AG04450 (cell line): ENCODE measurements around the gene HOMER3. TPM values are rescaled to one million over a fixed set of nuclear protein-coding genes. Genes with fewer than 3 reads are reported as not detected.
"Not testable (repeated sequence)": the region's sequence is repeated elsewhere in the genome, so short reads cannot be mapped to it uniquely, and the experiment has no call there.

Experiments
- CTCF ChIA-PET: fragments of 300-600, 350-600 bp; formaldehyde crosslinking; extraction: SDS; loops from one replicate; lab custom pipeline; 2022; ENCODE audit warnings: antibody characterized with exemption, inconsistent platforms; lab: Charles Lee
- POLR2A ChIA-PET: fragments of 350-600 bp; formaldehyde crosslinking; extraction: SDS; loops from one replicate; lab custom pipeline; 2021; ENCODE audit warnings: antibody characterized with exemption, inconsistent platforms; lab: Yijun Ruan, JAX
- DNase-seq: peaks from one replicate; pipeline ENCODE4 v3.0.0-alpha.2; 2011; ENCODE audit warnings: low read depth, low spot score
- H3K27ac ChIP-seq: one replicate; pipeline ENCODE4 v1.5.1; 2012; ENCODE audit warnings: low read depth, low read length, control low read depth
- H3K27me3 ChIP-seq: one replicate; pipeline ENCODE4 v1.6.0; 2012; ENCODE audit warnings: low read length; ENCODE audit not compliant: control insufficient read depth, insufficient read depth
- H3K4me3 ChIP-seq: 2 replicates; pipeline ENCODE4 v1.5.1; 2011; ENCODE audit warnings: mild to moderate bottlenecking, low read depth, low read length, control low read depth
- H3K9me3 ChIP-seq: 2 replicates; pipeline ENCODE4 v1.5.1; 2012; ENCODE audit warnings: low read length; ENCODE audit not compliant: control insufficient read depth, insufficient read depth
- polyA plus RNA-seq: library from polyadenylated mRNA; depleted of rRNA; stranded (reverse); fragments of >200 nt; gene quantifications from 2 replicates; pipeline ENCODE4 v1.2.3, GENCODE V29; 2011
- TF ChIP-seq, protein P1 (sequence below): IDR thresholded peaks from 2 replicates; pipeline ENCODE4 v1.5.1; 2011; ENCODE audit warnings: low read depth, low read length, control low read depth, inconsistent platforms

Gene HOMER3
- polyA plus RNA-seq, 1 experiment: 29.0 TPM

DNA sequence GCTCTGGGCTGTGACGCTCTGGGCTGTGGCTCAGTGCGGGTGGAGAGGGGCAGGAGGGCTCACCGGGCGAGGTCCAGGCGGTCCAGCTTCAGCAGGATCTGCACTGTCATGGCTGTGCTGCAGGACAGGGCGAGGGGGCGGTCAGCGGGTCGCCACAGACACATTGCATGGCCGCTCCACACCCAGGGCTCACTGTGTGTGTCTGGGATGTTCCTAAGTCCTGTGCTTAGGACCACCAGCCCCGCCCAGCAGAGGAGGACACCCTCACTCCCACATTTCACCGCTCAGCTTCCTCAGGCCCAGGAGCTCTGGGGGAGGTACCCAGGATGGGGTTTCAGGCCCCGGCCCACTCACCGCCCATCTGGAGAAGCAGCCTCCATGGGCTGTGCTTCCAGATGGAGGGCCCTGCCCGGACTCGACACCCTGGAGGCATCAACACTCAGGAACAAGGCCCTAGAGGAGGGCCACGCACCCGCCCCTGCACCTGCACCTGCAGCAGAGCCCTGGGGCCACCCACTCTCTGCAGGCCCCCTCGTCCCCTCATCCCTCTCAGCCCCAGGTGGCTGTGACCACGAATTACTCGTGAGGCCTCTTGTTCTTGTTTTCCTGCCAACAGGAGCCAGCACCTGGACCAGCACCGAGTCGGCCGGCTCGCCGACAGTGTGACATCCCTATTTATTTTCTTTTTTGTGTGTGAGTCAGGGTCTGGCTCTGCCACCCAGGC is 35.3 kb downstream of the HOMER3 start:
- peaks cover 3% of the 10 kb centered on the region; the same call in 1 of the 2 replicates for H3K9me3 ChIP-seq
- H3K4me3 ChIP-seq: no peak overlapping the region
- ChIA-PET CTCF (no interaction called here), POLR2A (interaction anchor here (0.6 to 0.9 kb wide), 2 partner anchors 14 to 111 kb away, joined by 3 read pairs; partner anchors contain the start of genes COPE and DDX49)
- H3K27me3 ChIP-seq: no peaks in the 10 kb centered on the region
- H3K27ac ChIP-seq: no peak overlapping the region
- no peak for DNase-seq
- TF ChIP-seq, protein P1, sequence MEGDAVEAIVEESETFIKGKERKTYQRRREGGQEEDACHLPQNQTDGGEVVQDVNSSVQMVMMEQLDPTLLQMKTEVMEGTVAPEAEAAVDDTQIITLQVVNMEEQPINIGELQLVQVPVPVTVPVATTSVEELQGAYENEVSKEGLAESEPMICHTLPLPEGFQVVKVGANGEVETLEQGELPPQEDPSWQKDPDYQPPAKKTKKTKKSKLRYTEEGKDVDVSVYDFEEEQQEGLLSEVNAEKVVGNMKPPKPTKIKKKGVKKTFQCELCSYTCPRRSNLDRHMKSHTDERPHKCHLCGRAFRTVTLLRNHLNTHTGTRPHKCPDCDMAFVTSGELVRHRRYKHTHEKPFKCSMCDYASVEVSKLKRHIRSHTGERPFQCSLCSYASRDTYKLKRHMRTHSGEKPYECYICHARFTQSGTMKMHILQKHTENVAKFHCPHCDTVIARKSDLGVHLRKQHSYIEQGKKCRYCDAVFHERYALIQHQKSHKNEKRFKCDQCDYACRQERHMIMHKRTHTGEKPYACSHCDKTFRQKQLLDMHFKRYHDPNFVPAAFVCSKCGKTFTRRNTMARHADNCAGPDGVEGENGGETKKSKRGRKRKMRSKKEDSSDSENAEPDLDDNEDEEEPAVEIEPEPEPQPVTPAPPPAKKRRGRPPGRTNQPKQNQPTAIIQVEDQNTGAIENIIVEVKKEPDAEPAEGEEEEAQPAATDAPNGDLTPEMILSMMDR: no peak

DNA sequence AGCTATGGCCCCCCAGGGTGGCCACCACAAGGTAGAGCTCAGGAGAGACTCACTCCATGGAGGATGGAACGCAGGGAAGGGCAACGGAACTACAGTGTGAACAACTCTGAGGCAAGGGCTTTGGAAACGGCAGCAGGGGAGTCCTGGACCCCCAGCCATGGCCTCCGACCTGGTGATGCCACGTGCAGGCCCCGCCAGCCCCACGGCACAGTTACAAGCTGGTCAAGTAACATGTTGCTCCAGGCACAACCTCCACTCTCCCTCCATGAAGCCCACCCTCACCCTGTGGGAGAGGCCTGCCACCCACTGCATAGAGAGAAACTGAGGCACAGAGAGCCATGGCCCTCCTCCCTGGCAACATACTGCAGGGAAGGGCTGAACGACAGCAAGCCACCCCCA is 36.0 kb downstream of the HOMER3 start:
- H3K9me3 ChIP-seq: peaks cover 3% of the 10 kb centered on the region; the same call in 1 of the 2 replicates
- H3K27ac ChIP-seq: no peak overlapping the region
- TF ChIP-seq, protein P1: no peak
- ChIA-PET CTCF (no interaction called here), POLR2A (interaction anchor here (0.6 kb wide), 1 partner anchor 110 kb away, joined by 3 read pairs; no protein-coding TSS in a partner anchor)
- DNase-seq: no peak
- H3K27me3 ChIP-seq: no peaks in the 10 kb centered on the region
- H3K4me3 ChIP-seq: no peak overlapping the region

DNA sequence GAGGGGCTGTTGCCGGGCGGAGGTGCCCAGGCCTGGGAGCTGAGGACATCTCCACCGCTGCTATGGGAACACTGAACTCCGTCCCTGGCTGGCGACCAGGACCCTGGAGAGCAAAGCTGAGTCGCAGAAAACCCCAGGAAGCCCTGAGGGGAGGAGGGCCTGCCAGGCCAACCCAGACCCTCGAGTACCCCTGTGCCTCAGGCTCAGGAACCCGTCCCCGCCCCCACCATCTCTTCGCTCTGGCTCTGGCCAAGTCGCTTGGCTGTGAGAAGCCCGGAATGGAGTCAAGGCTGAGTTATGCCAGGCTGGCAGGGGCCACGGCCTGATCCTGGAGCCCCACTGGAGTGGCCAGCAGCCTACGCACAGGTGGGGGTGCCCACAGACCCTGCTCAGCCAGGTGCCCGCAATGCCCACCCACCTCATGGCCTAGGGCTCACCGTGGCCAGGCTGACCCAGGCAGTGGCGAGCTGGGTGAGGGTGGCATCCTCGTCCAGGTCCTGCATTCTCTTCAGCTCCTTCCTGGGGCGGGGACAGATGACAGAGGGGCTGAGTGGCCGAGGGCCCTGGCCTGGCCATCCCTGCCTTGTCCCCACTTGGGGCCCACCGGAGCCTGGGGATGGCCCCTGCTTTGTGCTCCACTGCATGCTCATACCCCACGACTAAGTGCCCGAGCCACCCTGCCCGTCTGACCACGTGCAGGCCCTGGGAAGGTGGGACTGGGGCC is 36.5 kb downstream of the HOMER3 start:
- H3K27ac ChIP-seq: no peak overlapping the region
- H3K4me3 ChIP-seq: no peak overlapping the region
- no peak for DNase-seq
- CTCF ChIA-PET: no interaction called here
- TF ChIP-seq, protein P1: no peak
- H3K9me3 ChIP-seq: peaks cover 3% of the 10 kb centered on the region; the same call in 1 of the 2 replicates
- POLR2A ChIA-PET: no interaction called here
- H3K27me3 ChIP-seq: no peaks in the 10 kb centered on the region

DNA sequence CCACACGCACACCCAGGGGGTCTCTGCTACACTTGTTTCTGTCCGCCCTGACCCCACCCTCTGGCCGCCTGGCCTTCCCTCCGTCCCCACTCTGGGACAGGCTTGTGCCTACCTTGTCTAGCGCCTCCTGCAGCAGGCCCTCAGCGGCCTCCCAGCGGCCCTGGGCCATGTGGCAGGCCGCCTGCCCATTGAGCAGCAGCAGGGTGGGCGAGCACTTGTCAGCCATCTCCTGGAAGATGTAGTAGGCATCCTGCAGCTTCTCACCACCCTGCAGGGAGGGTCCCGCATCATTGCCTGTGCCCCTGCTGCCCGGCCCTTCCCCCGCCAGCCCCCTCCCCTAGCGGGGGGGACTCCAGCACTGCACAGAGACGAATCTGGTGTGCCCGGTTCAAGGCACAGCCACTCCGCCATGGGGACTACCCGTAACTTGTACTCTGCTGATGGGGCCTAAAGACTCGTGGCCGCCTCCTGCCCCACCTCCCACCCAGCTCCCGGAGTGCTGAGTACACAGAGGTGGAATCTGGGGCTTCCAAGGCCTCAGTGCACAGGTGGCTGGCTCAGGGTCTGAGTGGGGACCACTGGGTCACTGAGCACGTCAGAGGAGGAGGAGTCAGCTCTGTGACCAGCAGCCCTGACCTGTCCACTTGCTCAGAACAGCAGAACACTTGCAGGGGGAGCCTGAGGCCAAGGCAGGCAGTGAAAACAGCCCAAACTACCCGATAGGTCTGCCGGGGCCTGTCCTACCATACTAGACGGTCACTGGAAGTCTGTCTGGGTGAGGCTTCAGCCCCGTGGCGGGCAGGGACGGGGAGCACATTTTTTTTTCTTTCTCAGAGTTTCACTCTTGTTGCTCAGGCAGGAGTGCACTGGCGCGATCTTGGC is 37.6 kb downstream of the HOMER3 start:
- POLR2A ChIA-PET: no interaction called here
- H3K27me3 ChIP-seq: no peaks in the 10 kb centered on the region
- H3K27ac ChIP-seq: no peak overlapping the region
- TF ChIP-seq, protein P1: no peak
- CTCF ChIA-PET: interaction anchor here (0.6 kb wide), 1 partner anchor 56 kb away, joined by 3 read pairs; no protein-coding TSS in a partner anchor
- H3K4me3 ChIP-seq: no peak overlapping the region
- peaks cover 3% of the 10 kb centered on the region; the same call in 1 of the 2 replicates for H3K9me3 ChIP-seq
- no peak for DNase-seq

DNA sequence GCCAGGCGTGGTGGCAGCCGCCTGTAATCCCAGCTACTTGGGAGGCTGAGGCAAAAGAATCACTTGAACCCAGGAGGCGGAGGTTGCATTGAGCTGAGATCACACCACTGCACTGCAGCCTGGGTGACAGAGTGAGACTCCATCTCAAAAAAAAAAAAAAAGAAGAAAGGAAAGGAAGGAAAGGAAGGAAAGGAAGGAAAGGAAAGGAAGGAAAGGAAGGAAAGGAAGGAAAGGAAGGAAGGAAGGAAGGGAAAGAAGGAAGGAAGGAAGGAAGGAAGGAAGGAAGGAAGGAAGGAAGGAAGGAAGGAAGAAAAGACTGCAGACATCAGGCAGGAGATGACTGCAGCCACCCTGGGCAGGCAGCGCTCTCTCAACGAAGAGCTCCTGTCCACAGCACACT is 38.5 kb downstream of the HOMER3 start:
- H3K4me3 ChIP-seq, H3K9me3 ChIP-seq, DNase-seq, H3K27ac ChIP-seq, H3K27me3 ChIP-seq, POLR2A ChIA-PET: not testable (repeated sequence)
- CTCF ChIA-PET: interaction anchor here (0.6 kb wide), 1 partner anchor 55 kb away, joined by 3 read pairs; no protein-coding TSS in a partner anchor
